Parathyroid adenoma (tissue), 2 donors: ENCODE data around the gene KRTAP23-1.

ENCODE experiments used
- H2AFZ ChIP-seq: fragments of 300-600 bp; sonication (generic); one replicate; pipeline ENCODE4 v1.7.0; 2017; ENCODE audit warnings: antibody characterized with exemption, mild to moderate bottlenecking
- H3K27ac ChIP-seq: fragments of 300-600 bp; sonication (generic); one replicate; pipeline ENCODE4 v1.7.0; 2017
- H3K27me3 ChIP-seq: fragments of 300-600 bp; sonication (generic); one replicate; pipeline ENCODE4 v1.7.0; 2017; ENCODE audit warnings: low read length; ENCODE audit not compliant: control insufficient read depth, insufficient read depth
- H3K36me3 ChIP-seq: fragments of 300-600 bp; sonication (generic); one replicate; pipeline ENCODE4 v1.7.0; 2017; ENCODE audit warnings: low read length; ENCODE audit not compliant: control insufficient read depth, insufficient read depth
- H3K4me1 ChIP-seq: fragments of 300-600 bp; sonication (generic); one replicate; pipeline ENCODE4 v1.7.0; 2017; ENCODE audit warnings: control low read depth
- H3K4me2 ChIP-seq: fragments of 300-600 bp; sonication (generic); one replicate; pipeline ENCODE4 v1.7.0; 2017; ENCODE audit warnings: low read length
- H3K4me3 ChIP-seq: fragments of 300-600 bp; sonication (generic); one replicate; pipeline ENCODE4 v1.7.0; 2017; ENCODE audit warnings: low read depth, low read length
- H3K79me2 ChIP-seq: fragments of 300-600 bp; sonication (generic); one replicate; pipeline ENCODE4 v1.7.0; 2017; ENCODE audit warnings: control low read depth
- H3K9ac ChIP-seq: fragments of 300-600 bp; sonication (generic); one replicate; pipeline ENCODE4 v1.7.0; 2017; ENCODE audit warnings: mild to moderate bottlenecking
- H3K9me3 ChIP-seq: fragments of 300-600 bp; sonication (generic); one replicate; pipeline ENCODE4 v1.7.0; 2017; ENCODE audit warnings: low read length; ENCODE audit not compliant: control insufficient read depth
- CTCF ChIP-seq: fragments of 300-600 bp; sonication (generic); IDR thresholded peaks from one replicate; pipeline ENCODE4 v1.7.0; 2017; ENCODE audit warnings: antibody characterized with exemption, mild to moderate bottlenecking
- donor health status: primary hyperparathyroidism.

The KRTAP23-1 gene

GRCh38 chr21:30372139-30372770, 23.8 kb upstream of the KRTAP23-1 start, which contains the start of gene KRTAP13-2:
Gene KRTAP13-2, minus strand, starts transcription at chr21:30372271. Its CDS starts 58 bp downstream, at chr21:30372213.
- TF ChIP-seq CTCF, result no peak
- H3K9ac ChIP-seq, result no peak within 1 kb of the TSS
- no peaks in the 10 kb centered on the region for H3K27me3 ChIP-seq
- no peak within 1 kb of the TSS for H3K4me2 ChIP-seq
- no peak within 1 kb of the TSS for H2AFZ ChIP-seq
- no peaks in the 10 kb centered on the region for H3K9me3 ChIP-seq
- no peaks in the 10 kb centered on the region for H3K79me2 ChIP-seq
- no peaks in the 10 kb centered on the region for H3K4me1 ChIP-seq
- no peak within 1 kb of the TSS for H3K4me3 ChIP-seq
- no peaks in the 10 kb centered on the region for H3K36me3 ChIP-seq
- H3K27ac ChIP-seq, result no peak within 1 kb of the TSS

GRCh38 chr21:30355906-30356305, 7.5 kb upstream of the KRTAP23-1 start:
- TF ChIP-seq CTCF, result no peak
- no peak overlapping the region for H3K27ac ChIP-seq
- no peaks in the 10 kb centered on the region for H3K4me1 ChIP-seq
- no peak overlapping the region for H2AFZ ChIP-seq
- H3K27me3 ChIP-seq, result no peaks in the 10 kb centered on the region
- no peaks in the 10 kb centered on the region for H3K9me3 ChIP-seq
- no peaks in the 10 kb centered on the region for H3K36me3 ChIP-seq
- no peak overlapping the region for H3K4me3 ChIP-seq
- H3K9ac ChIP-seq, result no peak overlapping the region
- no peak overlapping the region for H3K4me2 ChIP-seq
- H3K79me2 ChIP-seq, result no peaks in the 10 kb centered on the region

GRCh38 chr21:30354308-30355005, 6.1 kb upstream of the KRTAP23-1 start:
- Histone ChIP-seq H3K9me3 (no peaks in the 10 kb centered on the region), H3K79me2 (no peaks in the 10 kb centered on the region), H3K9ac (no peak overlapping the region), H3K4me3 (no peak overlapping the region), H3K27ac (no peak overlapping the region), H3K4me1 (no peaks in the 10 kb centered on the region), H3K36me3 (no peaks in the 10 kb centered on the region), H2AFZ (no peak overlapping the region), H3K27me3 (no peaks in the 10 kb centered on the region), H3K4me2 (no peak overlapping the region)
- TF ChIP-seq CTCF, result no peak

GRCh38 chr21:30351534-30351933, 3.1 kb upstream of the KRTAP23-1 start:
- Histone ChIP-seq H3K4me1 (no peaks in the 10 kb centered on the region), H3K27me3 (no peaks in the 10 kb centered on the region), H3K9ac (no peak overlapping the region), H3K4me2 (no peak overlapping the region), H3K36me3 (no peaks in the 10 kb centered on the region), H3K79me2 (no peaks in the 10 kb centered on the region), H2AFZ (no peak overlapping the region), H3K27ac (no peak overlapping the region), H3K4me3 (no peak overlapping the region), H3K9me3 (no peaks in the 10 kb centered on the region)
- TF ChIP-seq CTCF, result no peak
